Hematopoietic multipotent progenitor cell (in vitro differentiated cells): ENCODE measurements around the gene PSMG3. TPM values are rescaled to one million over a fixed set of nuclear protein-coding genes. Genes with fewer than 3 reads are reported as not detected.

Source experiments
- DNase-seq, 3 donors: peaks; one replicate each; pipeline ENCODE4 v3.0.0-alpha.2; 2011 to 2015; ENCODE audit warnings: low read depth in 2 of 3, low spot score in 2 of 3
- total RNA-seq: library from RNA; depleted of rRNA; stranded (reverse); fragments of >200 nt; gene quantifications from one replicate; pipeline ENCODE4 v1.2.3, GENCODE V29; 2012

Gene PSMG3
- total RNA-seq, result 32.0 TPM

GRCh38 chr7:1569833-1570632, at the start of gene PSMG3:
Gene PSMG3 (minus strand): TSS chr7:1570032. CDS start chr7:1569339, 693 bp downstream.
- DNase-seq, result peak; percentile 68 to 91 (median 91)

GRCh38 chr7:1618475-1618874, 48.6 kb upstream of the PSMG3 start:
- no peak for DNase-seq

GRCh38 chr7:1617957-1618356, 48.1 kb upstream of the PSMG3 start:
- no peak for DNase-seq

- DNase-seq, result no peak
These were observed 46.9 kb upstream of the PSMG3 start for GRCh38 chr7:1616741-1617140.

- DNase-seq, result no peak
These were observed 41.9 kb upstream of the PSMG3 start for GRCh38 chr7:1611708-1612241.

- DNase-seq, result no peak
These were observed 41.0 kb upstream of the PSMG3 start for GRCh38 chr7:1610678-1611302.

- DNase-seq, result no peak
These were observed 40.3 kb upstream of the PSMG3 start for GRCh38 chr7:1610013-1610677.

GRCh38 chr7:1609023-1609422, 39.2 kb upstream of the PSMG3 start:
- no peak for DNase-seq

GRCh38 chr7:1608318-1608717, 38.5 kb upstream of the PSMG3 start:
- no peak for DNase-seq

GRCh38 chr7:1607696-1608095, 37.9 kb upstream of the PSMG3 start:
- DNase-seq, result no peak

- no peak for DNase-seq
These were observed 37.2 kb upstream of the PSMG3 start for GRCh38 chr7:1607001-1607400.

- no peak for DNase-seq
These were observed 34.6 kb upstream of the PSMG3 start for GRCh38 chr7:1604383-1604782.

- DNase-seq, result no peak
These were observed 33.8 kb upstream of the PSMG3 start for GRCh38 chr7:1603346-1604225.

GRCh38 chr7:1602386-1602785, 32.6 kb upstream of the PSMG3 start:
- DNase-seq, result no peak

GRCh38 chr7:1601956-1602355, 32.1 kb upstream of the PSMG3 start:
- no peak for DNase-seq

- DNase-seq, result no peak
These were observed 30.0 kb upstream of the PSMG3 start for GRCh38 chr7:1599640-1600395.

- no peak for DNase-seq
These were observed 29.3 kb upstream of the PSMG3 start for GRCh38 chr7:1598961-1599639.

GRCh38 chr7:1598286-1598685, 28.5 kb upstream of the PSMG3 start:
- no peak for DNase-seq

- no peak for DNase-seq
These were observed 28.0 kb upstream of the PSMG3 start for GRCh38 chr7:1597791-1598190.
